NCI-H526 treated with DMSO at 0.1 percent for 48 hours (cell line): Measurements from ENCODE around the gene CLIC1.

Experiments used
- DNase-seq: peaks from one replicate; lab custom pipeline; 2025; lab: John Stamatoyannopoulos, UW

Gene CLIC1

GRCh38 chr6:31736021-31736767, at the start of gene CLIC1:
Gene CLIC1, minus strand, starts transcription at chr6:31736530. Its CDS starts 230 bp downstream, at chr6:31736300.
- DNase-seq = peak; percentile 56

DNA sequence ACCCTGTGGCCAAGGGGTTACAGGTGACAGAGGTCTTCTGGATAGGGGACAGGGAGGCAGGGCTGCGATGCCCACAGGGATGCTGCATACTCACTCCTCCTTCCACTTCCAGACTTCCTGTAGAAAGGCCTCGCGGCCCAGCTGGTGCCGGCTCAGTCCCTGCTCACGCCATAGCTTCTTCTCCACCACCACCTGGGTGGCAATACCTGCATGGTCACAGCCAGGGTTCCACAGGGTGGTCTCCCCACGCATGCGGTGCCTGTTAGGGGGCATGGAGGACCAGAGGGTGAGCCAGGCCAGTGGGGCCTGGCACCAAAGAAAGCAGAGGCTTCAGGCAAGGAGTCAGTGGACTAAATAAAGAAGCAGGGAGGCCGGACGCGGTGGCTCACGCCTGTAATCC, 49.1 kb upstream of the CLIC1 start:
- DNase-seq = no peak

GRCh38 chr6:31784098-31784925, 48.0 kb upstream of the CLIC1 start:
- DNase-seq = no peak

GRCh38 chr6:31782126-31782855, 46.0 kb upstream of the CLIC1 start:
- no peak for DNase-seq

- DNase-seq = no peak
Measured at GRCh38 chr6:31781244-31782125, 45.2 kb upstream of the CLIC1 start.

DNA sequence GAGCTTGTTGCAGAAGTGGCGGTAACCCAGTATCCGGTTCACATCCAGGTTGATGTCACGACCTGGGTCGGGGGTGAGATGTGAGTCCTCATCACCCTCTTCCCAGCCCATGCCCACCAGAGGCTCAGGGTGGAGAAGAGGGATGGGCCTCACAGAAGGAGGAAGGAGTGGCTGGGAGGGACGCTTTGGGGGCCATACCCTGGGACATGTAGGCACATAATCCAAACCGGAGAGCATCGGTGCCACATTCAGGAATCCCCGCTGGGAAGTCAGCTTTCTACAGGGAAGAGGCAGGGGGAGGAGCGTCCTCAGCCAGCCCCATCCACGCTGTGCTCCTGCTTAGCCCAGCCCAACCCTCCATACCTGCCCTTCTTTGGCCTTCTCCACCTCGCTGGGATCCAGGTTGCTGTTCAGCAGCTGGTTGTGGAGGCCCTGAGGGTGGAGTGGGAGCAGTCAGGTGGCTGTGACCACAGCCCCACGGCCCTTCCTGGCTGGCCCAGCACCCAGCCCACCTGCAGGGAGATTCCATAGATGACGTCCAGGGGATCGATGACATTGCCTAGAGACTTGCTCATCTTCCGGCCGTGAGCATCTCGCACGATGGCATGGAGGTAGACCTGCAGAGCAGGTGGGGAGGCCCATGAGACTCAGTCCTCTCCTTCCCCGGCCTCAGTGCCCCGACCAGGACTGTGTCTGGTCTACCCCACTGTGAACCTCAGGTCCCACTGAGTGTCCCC, 44.3 kb upstream of the CLIC1 start:
- no peak for DNase-seq

GRCh38 chr6:31779908-31780307, 43.6 kb upstream of the CLIC1 start:
- no peak for DNase-seq

DNA sequence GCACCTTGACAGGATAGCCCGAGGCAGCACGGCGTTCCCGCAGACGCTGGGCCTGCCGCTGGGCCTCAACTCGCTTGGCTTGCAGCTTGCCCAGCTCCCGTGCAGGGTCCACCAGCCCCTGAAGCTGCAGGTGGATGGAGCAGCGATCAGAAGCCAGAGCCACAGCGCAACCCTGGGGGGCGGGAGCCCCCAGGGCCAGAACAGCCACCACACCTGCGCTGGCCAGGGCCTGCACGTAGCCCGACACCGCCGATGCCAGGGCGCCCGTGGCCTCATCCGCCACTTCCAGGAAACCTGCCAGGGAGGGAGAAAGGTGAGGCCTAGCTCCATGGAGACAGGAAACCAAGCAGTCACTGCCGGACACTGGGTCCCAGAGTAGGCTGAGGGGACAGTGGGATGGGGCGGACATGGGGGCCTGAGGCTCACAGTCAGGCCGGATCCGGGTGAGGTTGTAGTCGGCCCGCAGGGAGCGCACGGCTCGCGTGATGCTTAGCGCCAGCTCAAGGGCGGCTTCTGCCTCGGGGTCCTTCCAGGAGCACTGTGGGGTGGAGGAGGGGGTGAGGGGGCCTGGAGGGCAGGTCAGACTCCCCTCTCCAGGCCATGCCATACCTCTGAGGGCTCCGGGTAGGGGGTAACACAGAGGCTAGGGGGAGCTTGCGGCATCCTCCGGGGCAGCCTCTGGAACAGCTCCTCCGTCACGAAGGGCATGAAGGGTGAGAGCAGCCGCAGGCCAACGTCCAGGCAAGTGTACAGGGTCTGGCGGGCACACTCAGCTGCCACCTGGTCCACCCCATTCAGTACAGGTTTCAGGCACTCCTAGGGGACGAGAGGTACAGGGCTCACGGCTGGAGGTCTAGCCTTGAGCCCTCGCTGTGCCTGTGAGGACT, 42.9 kb upstream of the CLIC1 start:
- no peak for DNase-seq

GRCh38 chr6:31778193-31778592, 41.9 kb upstream of the CLIC1 start:
- DNase-seq = no peak

GRCh38 chr6:31777667-31778050, 41.3 kb upstream of the CLIC1 start:
- no peak for DNase-seq

- peak; percentile 6 for DNase-seq
Measured at GRCh38 chr6:31776989-31777666, 40.8 kb upstream of the CLIC1 start, which contains the start of gene VWA7. Gene VWA7, minus strand, starts transcription at chr6:31777328. Its CDS starts 549 bp downstream, at chr6:31776779.

- no peak for DNase-seq
Measured at GRCh38 chr6:31776485-31776988, 40.2 kb upstream of the CLIC1 start.

GRCh38 chr6:31775633-31776484, 39.5 kb upstream of the CLIC1 start:
- DNase-seq = no peak

DNA sequence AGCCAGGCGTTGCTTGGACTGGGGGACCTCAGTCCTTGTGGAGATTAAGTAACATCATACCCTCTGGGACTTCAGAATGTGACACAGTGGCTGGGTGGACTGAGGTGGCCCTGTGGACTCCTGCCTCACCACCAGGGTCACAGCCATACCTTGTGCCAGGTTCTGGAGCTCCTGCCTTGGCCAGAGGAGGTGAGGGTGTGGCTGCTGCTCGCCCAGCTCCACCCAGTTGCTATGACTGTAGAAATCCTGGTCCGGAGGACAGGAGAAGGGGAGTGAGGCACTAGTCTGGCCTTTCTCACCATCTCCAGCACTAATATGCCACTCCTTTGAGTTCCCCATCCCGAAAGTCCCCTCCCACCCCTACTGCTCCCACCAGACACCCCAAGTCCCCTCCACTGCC, 38.9 kb upstream of the CLIC1 start:
- no peak for DNase-seq

- DNase-seq = no peak
Measured at GRCh38 chr6:31771992-31772358, 35.6 kb upstream of the CLIC1 start.

DNA sequence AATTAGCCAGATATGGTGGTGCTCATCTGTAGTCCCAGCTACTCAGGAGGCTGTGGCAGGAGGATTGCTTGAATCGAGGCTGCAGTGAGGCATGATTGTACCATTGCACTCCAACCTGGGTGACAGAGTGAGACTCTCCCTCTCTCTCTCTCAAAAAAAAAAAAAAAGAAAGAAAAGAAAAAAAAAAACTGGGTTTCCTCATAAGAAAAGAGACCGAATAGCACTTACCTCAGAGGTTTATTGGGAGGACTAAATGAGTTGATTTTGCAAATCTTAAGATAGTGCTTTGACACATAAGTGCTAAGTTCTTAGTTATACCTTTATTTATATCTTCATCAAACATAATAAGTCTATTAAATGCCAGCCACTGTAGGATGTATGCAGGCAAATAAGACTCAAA, 34.5 kb upstream of the CLIC1 start:
- no peak for DNase-seq

GRCh38 chr6:31769684-31770371, 33.5 kb upstream of the CLIC1 start:
- DNase-seq = no peak
